H1 (cell line): ENCODE data around the gene ATP2B3. TPM values are rescaled to one million over a fixed set of nuclear protein-coding genes. Genes with fewer than 3 reads are reported as not detected.

Source experiments
- CTCF ChIA-PET: fragments of 300-600 bp; sonication (Branson Sonifier 250); formaldehyde crosslinking; loops from one replicate; lab custom pipeline; 2021; ENCODE audit not compliant: partially characterized antibody; lab: Charles Lee
- POLR2A ChIA-PET: fragments of 300-600 bp; sonication (Branson Sonifier 250); formaldehyde crosslinking; loops from one replicate; lab custom pipeline; 2021; ENCODE audit warnings: inconsistent platforms; ENCODE audit not compliant: partially characterized antibody; lab: Charles Lee
- DNase-seq, 2 experiments: peaks; one replicate each; pipeline versions ENCODE4 v3.0.0 to v3.0.0-alpha.2; 2010 to 2022; ENCODE audit warnings: low spot score in 2 of 2, low read depth in 1 of 2, mixed read lengths in 1 of 2
- FAIRE-seq: peaks from 2 replicates; lab custom pipeline; 2011; peaks lifted over from hg19 to GRCh38; lab: Jason Lieb, UNC
- H2AFZ ChIP-seq: 2 replicates; pipeline ENCODE4 v1.8.1; 2012; ENCODE audit warnings: low read length, inconsistent platforms
- H2AK5ac ChIP-seq: 2 replicates; pipeline ENCODE4 v1.6.1; 2013; ENCODE audit warnings: low read depth, low read length
- H2BK120ac ChIP-seq: replicated peaks from 2 replicates; pipeline ENCODE3; 2013; ENCODE audit warnings: low read depth, low read length, inconsistent platforms
- H2BK12ac ChIP-seq: 2 replicates; pipeline ENCODE4 v1.6.1; 2013; ENCODE audit warnings: low read depth, low read length
- H2BK15ac ChIP-seq: 2 replicates; pipeline ENCODE4 v1.6.1; 2013; ENCODE audit warnings: low read length
- H2BK20ac ChIP-seq: 2 replicates; pipeline ENCODE4 v1.6.1; 2013; ENCODE audit warnings: low read length
- H2BK5ac ChIP-seq: 2 replicates; pipeline ENCODE4 v1.6.1; 2013; ENCODE audit warnings: low read depth, low read length
- H3K14ac ChIP-seq: 2 replicates; pipeline ENCODE4 v1.6.1; 2013; ENCODE audit warnings: inconsistent platforms; ENCODE audit not compliant: insufficient read length
- H3K18ac ChIP-seq: 2 replicates; pipeline ENCODE4 v1.6.1; 2013; ENCODE audit warnings: low read length; ENCODE audit errors: extremely low read depth
- H3K23ac ChIP-seq: 2 replicates; pipeline ENCODE4 v1.6.1; 2013; ENCODE audit warnings: inconsistent platforms; ENCODE audit not compliant: insufficient read length
- H3K23me2 ChIP-seq: 2 replicates; pipeline ENCODE4 v1.6.1; 2013; ENCODE audit warnings: low read depth, low read length
- H3K27ac ChIP-seq: 2 replicates; pipeline ENCODE4 v1.6.1; 2011; ENCODE audit warnings: low read depth, low read length, inconsistent platforms
- H3K27me3 ChIP-seq, 4 experiments: replicated peaks in 1 of 4; 1 replicate in 1 of 4; 2 replicates in 3 of 4; pipeline versions ENCODE4 v1.6.1 to v1.8.1; 2011 to 2013; ENCODE audit warnings: low read length in 3 of 4, mild to moderate bottlenecking in 3 of 4, inconsistent platforms in 2 of 4, mixed read lengths in 2 of 4, moderate library complexity in 1 of 4; ENCODE audit not compliant: control insufficient read depth in 3 of 4, insufficient read depth in 3 of 4; ENCODE audit errors: extremely low read depth in 1 of 4
- H3K36me3 ChIP-seq, 4 experiments: 2 replicates each; pipeline versions ENCODE4 v1.6.1 to v1.8.1; 2011 to 2013; ENCODE audit warnings: mild to moderate bottlenecking in 4 of 4, low read length in 3 of 4, moderate library complexity in 2 of 4, control low read depth in 1 of 4, inconsistent platforms in 1 of 4; ENCODE audit not compliant: insufficient read depth in 4 of 4, control insufficient read depth in 2 of 4
- H3K4ac ChIP-seq: replicated peaks from 2 replicates; pipeline ENCODE3; 2013; ENCODE audit warnings: low read length, low read depth, mixed read lengths, inconsistent platforms; ENCODE audit not compliant: insufficient read length
- H3K4me1 ChIP-seq, 4 experiments: replicated peaks in 1 of 4; 1 replicate in 1 of 4; 2 replicates in 3 of 4; pipeline versions ENCODE4 v1.6.1 to v1.8.1; 2011 to 2013; ENCODE audit warnings: low read length in 3 of 4, inconsistent platforms in 2 of 4, mixed read lengths in 1 of 4; ENCODE audit not compliant: insufficient read depth in 4 of 4, control insufficient read depth in 3 of 4
- H3K4me2 ChIP-seq, 2 experiments: 2 replicates each; pipeline versions ENCODE4 v1.6.1 to v1.8.1; 2011 to 2013; ENCODE audit warnings: low read depth in 2 of 2, low read length in 2 of 2, control low read depth in 1 of 2, inconsistent platforms in 1 of 2, mild to moderate bottlenecking in 1 of 2; ENCODE audit not compliant: insufficient read depth in 1 of 2
- H3K4me3 ChIP-seq, 4 experiments: fragments of 200-600, 300-600 bp in 1 of 4; sonication (generic), shearing (Covaris generic), sonication (Bioruptor Twin) in 1 of 4; 2 replicates each; pipeline versions ENCODE4 v1.5.1 to v1.8.1; 2011 to 2016; ENCODE audit warnings: low read length in 4 of 4, low read depth in 3 of 4, control low read depth in 2 of 4, inconsistent platforms in 2 of 4, mild to moderate bottlenecking in 2 of 4, mixed read lengths in 1 of 4, moderate library complexity in 1 of 4; ENCODE audit not compliant: insufficient read depth in 2 of 4; ENCODE audit errors: extremely low read depth in 1 of 4
- H3K56ac ChIP-seq: replicated peaks from 2 replicates; pipeline ENCODE3; 2013; ENCODE audit warnings: low read depth, mild to moderate bottlenecking, mixed read lengths, low read length, inconsistent platforms; ENCODE audit not compliant: insufficient read length
- H3K79me1 ChIP-seq: 2 replicates; pipeline ENCODE4 v1.6.1; 2013; ENCODE audit warnings: low read depth, low read length, control low read depth
- H3K79me2 ChIP-seq, 2 experiments: 2 replicates each; pipeline versions ENCODE4 v1.6.1 to v1.8.1; 2012 to 2013; ENCODE audit warnings: low read length in 2 of 2, mild to moderate bottlenecking in 2 of 2, inconsistent platforms in 1 of 2; ENCODE audit not compliant: insufficient read depth in 2 of 2, control insufficient read depth in 1 of 2
- H3K9ac ChIP-seq, 4 experiments: replicated peaks in 1 of 4; 1 replicate in 1 of 4; 2 replicates in 3 of 4; pipeline versions ENCODE4 v1.6.1 to v1.8.1; 2011 to 2013; ENCODE audit warnings: low read depth in 3 of 4, low read length in 3 of 4, control low read depth in 2 of 4, mild to moderate bottlenecking in 2 of 4, moderate library complexity in 2 of 4, inconsistent platforms in 1 of 4; ENCODE audit errors: extremely low read depth in 1 of 4
- H3K9me3 ChIP-seq, 2 experiments: 2 replicates each; pipeline versions ENCODE4 v1.6.1 to v1.8.1; 2012 to 2013; ENCODE audit warnings: mild to moderate bottlenecking in 2 of 2, moderate library complexity in 2 of 2, control low read depth in 1 of 2, inconsistent platforms in 1 of 2, low read depth in 1 of 2, low read length in 1 of 2, mixed read lengths in 1 of 2; ENCODE audit not compliant: insufficient read depth in 2 of 2
- H4K20me1 ChIP-seq, 2 experiments: replicated peaks in 1 of 2; 2 replicates each; pipeline versions ENCODE3 to v1.8.1; 2011 to 2013; ENCODE audit warnings: inconsistent platforms in 2 of 2, low read length in 2 of 2, mild to moderate bottlenecking in 1 of 2; ENCODE audit not compliant: insufficient read depth in 2 of 2, control insufficient read depth in 1 of 2
- H4K5ac ChIP-seq: 2 replicates; pipeline ENCODE4 v1.6.1; 2013; ENCODE audit warnings: low read length, low read depth, mixed read lengths, inconsistent platforms; ENCODE audit not compliant: insufficient read length
- H4K8ac ChIP-seq: 2 replicates; pipeline ENCODE4 v1.8.0; 2013; ENCODE audit warnings: mild to moderate bottlenecking, moderate library complexity, low read length, inconsistent platforms; ENCODE audit not compliant: insufficient read depth; ENCODE audit errors: extremely low read depth
- H4K91ac ChIP-seq: replicated peaks from 2 replicates; pipeline ENCODE3; 2013; ENCODE audit warnings: low read length, mixed read lengths, inconsistent platforms; ENCODE audit not compliant: insufficient read length
- ASH2L ChIP-seq: fragments of 200-600, 300-600 bp; sonication (generic); IDR thresholded peaks from one replicate; pipeline ENCODE4 v1.7.1; 2017; ENCODE audit warnings: low read length
- CBX5 ChIP-seq: fragments of 300-800, 300-1000 bp; sonication (generic); IDR thresholded peaks from 2 replicates; pipeline ENCODE4 v1.7.1; 2016; ENCODE audit warnings: antibody characterized with exemption, low read length, low read depth
- CBX8 ChIP-seq: fragments of 300-800, 300-1000 bp; sonication (generic); IDR thresholded peaks from 2 replicates; pipeline ENCODE4 v1.7.1; 2016; ENCODE audit warnings: low read depth, low read length, borderline replicate concordance
- CHD2 ChIP-seq: IDR thresholded peaks from 2 replicates; pipeline ENCODE4 v1.6.1; 2012; ENCODE audit warnings: low read length, improper control_type of control experiment
- KDM1A ChIP-seq: fragments of 200-600, 300-600 bp; sonication (generic); IDR thresholded peaks from 2 replicates; pipeline ENCODE4 v1.7.1; 2016; ENCODE audit warnings: mild to moderate bottlenecking, low read length, borderline replicate concordance
- MAFK ChIP-seq: IDR thresholded peaks from 2 replicates; pipeline ENCODE4 v1.6.1; 2012; ENCODE audit warnings: low read depth, mild to moderate bottlenecking, improper control_type of control experiment, low read length
- RFX5 ChIP-seq: IDR thresholded peaks from 2 replicates; pipeline ENCODE4 v1.6.1; 2011; ENCODE audit warnings: low read depth, low read length, improper control_type of control experiment, borderline replicate concordance
- WGBS, 2 experiments: shearing (Covaris generic) in 1 of 2; methylation state at CpG; one replicate each; pipeline versions ENCODE4 v1.1.6 to v1.1.7; 2013 to 2015; ENCODE audit warnings: low lambda C conversion rate in 2 of 2, mixed read lengths in 2 of 2, inconsistent platforms in 1 of 2, low coverage in 1 of 2, missing lambda C conversion rate in 1 of 2; ENCODE audit not compliant: insufficient replicate concordance in 2 of 2, insufficient coverage in 1 of 2, insufficient read length in 1 of 2; ENCODE audit errors: extremely low coverage in 1 of 2, missing lambda C conversion rate in 1 of 2; 5-methylcytosine and 5-hydroxymethylcytosine counted together
- polyA plus RNA-seq, 7 experiments: library from polyadenylated mRNA; depleted of rRNA in 3 of 7; stranded (reverse) in 5 of 7; unstranded in 2 of 7; fragments of >200 nt in 5 of 7; fragments of 200-250 nt in 2 of 7; gene quantifications; 1 replicate in 5 of 7; 2 replicates in 1 of 7; 4 replicates in 1 of 7; pipeline versions ENCODE4 v1.2.1 to v1.2.3, GENCODE V29; 2011 to 2013; ENCODE audit warnings: missing spikeins in 2 of 7, mixed read lengths in 2 of 7
- total RNA-seq: library from RNA; stranded (reverse); fragmentation: NEBNext Ultra II Directional; extraction: Animal tissue kit (Norgen Biotek cat#: 25700); gene quantifications from 2 replicates; pipeline ENCODE4 v1.2.1, GENCODE V29; 2021

ATP2B3 gene
- total and polyA plus RNA-seq, 2 of the 8 experiments (the other 6 are each of a cell fraction or from before 2014, with no cell fraction given): 0.14 to 0.19 TPM

DNA sequence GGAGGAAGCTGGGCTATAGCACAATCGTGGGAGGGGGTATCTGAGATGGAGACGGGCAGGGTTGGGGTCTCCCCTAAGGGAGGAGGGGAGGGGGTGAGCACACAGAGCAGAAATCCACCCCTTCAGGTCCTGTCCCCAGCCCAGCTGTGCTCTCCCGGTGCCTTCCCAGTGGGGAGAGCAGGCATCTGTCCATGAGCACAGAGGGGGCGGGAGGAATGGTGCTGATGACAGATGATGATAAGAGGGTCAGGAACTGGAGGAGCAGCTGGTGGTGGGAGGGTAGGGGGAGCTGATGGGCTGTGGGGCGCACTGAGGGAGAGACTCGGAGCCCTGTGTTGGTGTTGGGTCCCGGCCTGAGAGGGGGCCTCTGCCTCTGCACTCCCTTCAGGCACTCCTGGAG, 8.6 kb downstream of the ATP2B3 start:
- H3K79me1 ChIP-seq: no peaks in the 10 kb centered on the region
- no peak overlapping the region for H3K4ac ChIP-seq
- no peak overlapping the region for H3K56ac ChIP-seq
- H2AFZ ChIP-seq: no peak overlapping the region
- FAIRE-seq (no peak), DNase-seq (no peak)
- H3K23ac ChIP-seq: no peak overlapping the region
- TF ChIP-seq CHD2 (no peak), RFX5 (no peak), KDM1A (no peak), CBX5 (no peak), MAFK (no peak), CBX8 (no peak), ASH2L (no peak)
- CTCF ChIA-PET: interaction anchor here (0.7 to 1.6 kb wide), 2 partner anchors 13 to 49 kb away, joined by 3 to 4 read pairs; no protein-coding TSS in a partner anchor
- no peak overlapping the region for H4K5ac ChIP-seq
- no peak overlapping the region for H2AK5ac ChIP-seq
- no peak overlapping the region for H3K4me2 ChIP-seq
- no peak overlapping the region for H3K9ac ChIP-seq
- no peak overlapping the region for H2BK120ac ChIP-seq
- H3K14ac ChIP-seq: no peak overlapping the region
- H4K91ac ChIP-seq: no peak overlapping the region
- no peaks in the 10 kb centered on the region for H4K20me1 ChIP-seq
- POLR2A ChIA-PET: no interaction called here
- no peak overlapping the region for H2BK15ac ChIP-seq
- no peaks in the 10 kb centered on the region for H3K23me2 ChIP-seq
- no peaks in the 10 kb centered on the region for H3K9me3 ChIP-seq
- no peaks in the 10 kb centered on the region for H3K79me2 ChIP-seq
- H3K36me3 ChIP-seq: no peaks in the 10 kb centered on the region
- 80% methylated on average over 2 of the region's 7 CpGs; no CpG with 5 or more reads in 1 of the 2 experiments for WGBS, 2 experiments
- no peak overlapping the region for H3K27ac ChIP-seq
- no peak overlapping the region for H2BK20ac ChIP-seq
- H2BK5ac ChIP-seq: no peak overlapping the region
- H4K8ac ChIP-seq: no peak overlapping the region
- no peaks in the 10 kb centered on the region; a peak in 2 of 7 replicates for H3K27me3 ChIP-seq
- H3K4me1 ChIP-seq: peaks cover 0 to 6% (median under 1%) of the 10 kb centered on the region in 4 experiments; a peak in 2 of 7 replicates
- H3K4me3 ChIP-seq: no peak overlapping the region
- no peak overlapping the region for H3K18ac ChIP-seq
- H2BK12ac ChIP-seq: no peak overlapping the region
